GM12891 (cell line): ENCODE data around the gene RERE.

Experiments used
- POLR2A ChIP-seq: IDR thresholded peaks from 2 replicates; pipeline ENCODE4 v1.6.1; 2011; ENCODE audit warnings: low read depth, low read length, control low read depth
- POLR2AphosphoS5 ChIP-seq: IDR thresholded peaks from 2 replicates; pipeline ENCODE4 v1.6.1; 2011; ENCODE audit warnings: low read depth, low read length, control low read depth
- POU2F2 ChIP-seq: IDR thresholded peaks from 2 replicates; pipeline ENCODE4 v1.6.1; 2011; ENCODE audit warnings: low read depth, mild to moderate bottlenecking, control low read depth, low read length, moderate library complexity
- SPI1 ChIP-seq: IDR thresholded peaks from 2 replicates; pipeline ENCODE4 v1.6.1; 2011; ENCODE audit warnings: low read depth, low read length, control low read depth
- TAF1 ChIP-seq: IDR thresholded peaks from 2 replicates; pipeline ENCODE4 v1.6.1; 2011; ENCODE audit warnings: low read depth, low read length, control low read depth

DNA sequence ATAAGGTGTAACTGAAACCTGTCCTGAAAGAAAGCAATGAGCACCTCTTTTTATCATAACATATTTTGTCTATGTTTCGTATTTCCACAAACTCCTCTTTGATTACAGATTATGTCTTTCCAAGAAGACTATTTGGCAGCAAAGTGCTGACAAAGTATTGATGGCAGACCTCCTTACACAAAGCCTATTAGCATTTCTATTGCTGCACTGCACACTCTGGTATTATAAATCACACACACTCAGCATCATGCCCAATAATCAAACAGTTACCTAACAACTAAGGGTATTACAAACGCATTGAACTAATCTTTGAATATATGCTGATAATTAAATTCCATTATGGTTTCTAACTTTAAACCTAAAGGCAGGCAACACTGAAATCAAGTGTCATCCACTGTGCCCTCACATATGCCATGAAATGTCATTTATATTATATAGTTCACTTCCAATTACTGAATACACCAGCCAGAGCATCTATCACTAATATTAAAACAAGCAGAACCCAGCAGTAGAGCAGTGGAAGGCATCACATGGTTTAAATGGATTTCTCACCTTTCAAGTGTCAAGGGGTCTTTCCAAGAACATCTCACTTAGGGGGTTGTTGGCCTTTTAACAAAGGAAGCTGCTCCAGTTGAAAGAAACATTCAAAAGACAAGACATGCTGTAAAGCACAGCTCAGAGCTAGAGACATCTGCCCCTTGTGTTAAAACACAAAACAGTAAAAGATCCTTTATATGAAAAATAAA is 239.1 kb downstream of the RERE start:
- TF ChIP-seq POLR2AphosphoS5 (no peak), TAF1 (no peak), POLR2A (no peak), POU2F2 (no peak), SPI1 (no peak)
